IMR-90 (cell line): ENCODE measurements around the gene POLD1. TPM values are rescaled to one million over a fixed set of nuclear protein-coding genes. Genes with fewer than 3 reads are reported as not detected.

Experiments
- ATAC-seq: fragments of 200-7000 bp; cut with Tn5 transposase; 2 replicates; pipeline ENCODE4 v1.9.1; 2020; ENCODE audit warnings: low read depth, mild to moderate bottlenecking, moderate library complexity
- BruUV-seq: library from RNA; stranded (reverse); fragments of 400-500 nt; replicated peaks from 2 replicates; lab custom pipeline; 2021; lab: Mats Ljungman, UMichigan
- CTCF ChIA-PET: fragments of 300-600 bp; formaldehyde crosslinking; extraction: SDS; loops from one replicate; lab custom pipeline; 2021; ENCODE audit warnings: antibody characterized with exemption; lab: Yijun Ruan, JAX
- POLR2A ChIA-PET: fragments of 300-600 bp; sonication (Branson Sonifier 250); formaldehyde crosslinking; loops from one replicate; lab custom pipeline; 2022; ENCODE audit warnings: antibody characterized with exemption; ENCODE audit not compliant: unreplicated experiment; lab: Charles Lee
- DNase-seq: peaks from one replicate; pipeline ENCODE4 v3.0.0; 2013
- H2AFZ ChIP-seq: replicated peaks from 2 replicates; pipeline ENCODE3; 2013; ENCODE audit warnings: low read length, mild to moderate bottlenecking; ENCODE audit not compliant: poor library complexity
- H2AK5ac ChIP-seq: 2 replicates; pipeline ENCODE4 v1.6.1; 2013; ENCODE audit warnings: low read depth, low read length, inconsistent platforms
- H2AK9ac ChIP-seq: replicated peaks from 2 replicates; pipeline ENCODE3; 2013; ENCODE audit warnings: mild to moderate bottlenecking, low read depth, low read length, moderate library complexity; ENCODE audit not compliant: poor library complexity
- H2BK120ac ChIP-seq: 2 replicates; pipeline ENCODE4 v1.6.1; 2013; ENCODE audit warnings: low read depth, low read length, inconsistent platforms
- H2BK15ac ChIP-seq: 3 replicates; pipeline ENCODE4 v1.6.1; 2013; ENCODE audit warnings: low read depth, low read length, inconsistent platforms
- H2BK20ac ChIP-seq: 2 replicates; pipeline ENCODE4 v1.6.1; 2013; ENCODE audit warnings: low read depth, mild to moderate bottlenecking, inconsistent platforms, low read length, moderate library complexity
- H2BK5ac ChIP-seq: 2 replicates; pipeline ENCODE4 v1.6.1; 2013; ENCODE audit warnings: mild to moderate bottlenecking, low read depth, low read length, inconsistent platforms; ENCODE audit not compliant: poor library complexity, severe bottlenecking
- H3K14ac ChIP-seq: replicated peaks from 2 replicates; pipeline ENCODE4 v1.6.1; 2013; ENCODE audit warnings: low read depth, low read length, inconsistent platforms
- H3K18ac ChIP-seq: 2 replicates; pipeline ENCODE4 v1.6.1; 2013; ENCODE audit warnings: low read depth, low read length, control low read depth
- H3K23ac ChIP-seq: 2 replicates; pipeline ENCODE4 v1.6.1; 2013; ENCODE audit warnings: low read depth, low read length, inconsistent platforms
- H3K27ac ChIP-seq: 2 replicates; pipeline ENCODE4 v1.5.1; 2013; ENCODE audit warnings: mild to moderate bottlenecking, control low read depth, low read length; ENCODE audit not compliant: insufficient read depth
- H3K27me3 ChIP-seq: 2 replicates; pipeline ENCODE4 v1.6.1; 2013; ENCODE audit warnings: low read length; ENCODE audit not compliant: control insufficient read depth, insufficient read depth
- H3K36me3 ChIP-seq: 2 replicates; pipeline ENCODE4 v1.6.1; 2013; ENCODE audit warnings: low read length, mixed read lengths; ENCODE audit not compliant: control insufficient read depth, insufficient read depth
- H3K4ac ChIP-seq: 2 replicates; pipeline ENCODE4 v1.6.1; 2013; ENCODE audit warnings: low read depth, low read length, inconsistent platforms
- H3K4me1 ChIP-seq: 2 replicates; pipeline ENCODE4 v1.6.1; 2013; ENCODE audit warnings: low read length, mixed read lengths; ENCODE audit not compliant: control insufficient read depth, insufficient read depth
- H3K4me2 ChIP-seq: 2 replicates; pipeline ENCODE4 v1.6.1; 2013; ENCODE audit warnings: low read depth, mild to moderate bottlenecking, control low read depth, low read length, moderate library complexity
- H3K4me3 ChIP-seq: 2 replicates; pipeline ENCODE4 v1.5.1; 2013; ENCODE audit warnings: low read depth, mild to moderate bottlenecking, control low read depth, low read length, moderate library complexity; ENCODE audit not compliant: insufficient read depth
- H3K56ac ChIP-seq: 2 replicates; pipeline ENCODE4 v1.6.1; 2013; ENCODE audit warnings: low read length, inconsistent platforms; ENCODE audit not compliant: insufficient read depth; ENCODE audit errors: extremely low read depth
- H3K79me1 ChIP-seq, 2 experiments: 2 replicates each; pipeline ENCODE4 v1.6.1; 2013; ENCODE audit warnings: low read length in 2 of 2, inconsistent platforms in 1 of 2, low read depth in 1 of 2
- H3K9ac ChIP-seq: 2 replicates; pipeline ENCODE4 v1.6.1; 2013; ENCODE audit warnings: low read depth, low read length, control low read depth
- H3K9me1 ChIP-seq: 2 replicates; pipeline ENCODE4 v1.6.1; 2013; ENCODE audit warnings: low read length, inconsistent platforms; ENCODE audit not compliant: insufficient read depth
- H3K9me3 ChIP-seq: 2 replicates; pipeline ENCODE4 v1.6.1; 2013; ENCODE audit warnings: low read length; ENCODE audit not compliant: control insufficient read depth, insufficient read depth
- H4K20me1 ChIP-seq: 2 replicates; pipeline ENCODE4 v1.6.1; 2013; ENCODE audit warnings: low read length, inconsistent platforms; ENCODE audit not compliant: insufficient read depth
- H4K5ac ChIP-seq: 2 replicates; pipeline ENCODE4 v1.6.1; 2013; ENCODE audit warnings: mild to moderate bottlenecking, low read depth, low read length, control low read depth
- H4K8ac ChIP-seq, 2 experiments: 2 replicates each; pipeline ENCODE4 v1.6.1; 2013; ENCODE audit warnings: low read depth in 2 of 2, low read length in 2 of 2, control low read depth in 1 of 2, inconsistent platforms in 1 of 2
- H4K91ac ChIP-seq: 2 replicates; pipeline ENCODE4 v1.6.1; 2013; ENCODE audit warnings: low read depth, low read length, inconsistent platforms; ENCODE audit not compliant: insufficient read depth
- BHLHE40 ChIP-seq: fragments of 150-350 bp; IDR thresholded peaks from 2 replicates; pipeline ENCODE4 v1.6.1; 2016; ENCODE audit warnings: mild to moderate bottlenecking, low read depth, low read length
- CEBPB ChIP-seq: IDR thresholded peaks from 2 replicates; pipeline ENCODE4 v1.6.1; 2012; ENCODE audit warnings: low read depth, low read length, improper control_type of control experiment
- CHD1 ChIP-seq: IDR thresholded peaks from 2 replicates; pipeline ENCODE4 v1.6.1; 2012; ENCODE audit warnings: low read depth, low read length, improper control_type of control experiment
- ELK1 ChIP-seq: fragments of 150-350 bp; IDR thresholded peaks from 2 replicates; pipeline ENCODE4 v1.6.1; 2016; ENCODE audit warnings: low read depth, mild to moderate bottlenecking, low read length, moderate library complexity, borderline replicate concordance
- FOS ChIP-seq: fragments of 150-350 bp; IDR thresholded peaks from 2 replicates; pipeline ENCODE4 v1.6.1; 2016; ENCODE audit warnings: low read depth, low read length
- MAFK ChIP-seq: IDR thresholded peaks from 2 replicates; pipeline ENCODE4 v1.6.1; 2012; ENCODE audit warnings: low read depth, low read length, improper control_type of control experiment
- MAZ ChIP-seq: IDR thresholded peaks from 2 replicates; pipeline ENCODE4 v1.6.1; 2012; ENCODE audit warnings: low read depth, mild to moderate bottlenecking, low read length, improper control_type of control experiment, moderate library complexity, borderline replicate concordance
- MXI1 ChIP-seq: IDR thresholded peaks from 2 replicates; pipeline ENCODE4 v1.6.1; 2012; ENCODE audit warnings: low read depth, mild to moderate bottlenecking, low read length, moderate library complexity, borderline replicate concordance
- NFE2L2 ChIP-seq: fragments of 150-350 bp; IDR thresholded peaks from 2 replicates; pipeline ENCODE4 v1.6.1; 2016; ENCODE audit warnings: low read depth, mild to moderate bottlenecking, low read length
- POLR2A ChIP-seq: IDR thresholded peaks from 2 replicates; pipeline ENCODE4 v1.6.1; 2012; ENCODE audit warnings: mild to moderate bottlenecking, low read depth, low read length
- RAD21 ChIP-seq: IDR thresholded peaks from 2 replicates; pipeline ENCODE4 v1.6.1; 2012; ENCODE audit warnings: low read length, improper control_type of control experiment
- RCOR1 ChIP-seq: IDR thresholded peaks from 2 replicates; pipeline ENCODE4 v1.6.1; 2012; ENCODE audit warnings: mild to moderate bottlenecking, low read length, improper control_type of control experiment; ENCODE audit not compliant: insufficient replicate concordance
- RFX5 ChIP-seq: IDR thresholded peaks from 2 replicates; pipeline ENCODE4 v1.8.0; 2012; ENCODE audit warnings: low read depth, mild to moderate bottlenecking, low read length, moderate library complexity
- SMC3 ChIP-seq: fragments of 150-350 bp; IDR thresholded peaks from 2 replicates; pipeline ENCODE4 v1.6.1; 2016; ENCODE audit warnings: low read depth, mild to moderate bottlenecking, antibody characterized with exemption, low read length, moderate library complexity
- WGBS, 2 experiments: methylation state at CpG; one replicate each; pipeline versions ENCODE4 v1.1.5 to v1.1.7; 2013; ENCODE audit warnings: missing lambda C conversion rate in 2 of 2; ENCODE audit not compliant: insufficient read length in 1 of 2; ENCODE audit errors: extremely low coverage in 2 of 2; 5-methylcytosine and 5-hydroxymethylcytosine counted together
- dilution Hi-C: fragments of 300-500 bp; cut with HindIII; formaldehyde crosslinking; loops from one replicate; pipeline ENCODE4 v1.14.3; 2018; ENCODE audit warnings: low sequenced_read_pairs; ENCODE audit not compliant: unreplicated experiment
- in situ Hi-C: fragments of 300-500 bp; cut with MboI; formaldehyde crosslinking; loops from 3 replicates; pipeline ENCODE4 v1.14.3; 2019; ENCODE audit warnings: low sequenced_read_pairs, inconsistent platforms, mixed read lengths
- intact Hi-C: fragments of 100-400 bp; cut with micrococcal nuclease; formaldehyde crosslinking; loops from 2 replicates; pipeline ENCODE4 v1.10.0; 2022
- polyA plus RNA-seq, 3 experiments: library from polyadenylated mRNA; depleted of rRNA; stranded (reverse); fragments of >200 nt; gene quantifications; 2 replicates each; pipeline ENCODE4 v1.2.3, GENCODE V29; 2012; ENCODE audit warnings: low replicate concordance in 1 of 3
- total RNA-seq: library from RNA; depleted of rRNA; stranded (reverse); fragments of >200 nt; gene quantifications from 2 replicates; pipeline ENCODE4 v1.2.3, GENCODE V29; 2012
- TF ChIP-seq, protein P1 (sequence below): fragments of 150-350 bp; IDR thresholded peaks from 2 replicates; pipeline ENCODE4 v1.6.1; 2017; ENCODE audit warnings: mild to moderate bottlenecking, antibody characterized with exemption, low read length, low read depth
- TF ChIP-seq, protein P2 (sequence below): conservative IDR thresholded peaks from 2 replicates; pipeline ENCODE4 v1.5.1; 2012; ENCODE audit warnings: mild to moderate bottlenecking, low read depth, low read length, improper control_type of control experiment

Gene POLD1
- total and polyA plus RNA-seq, 2 of the 4 experiments (the other 2 are of a cell fraction): 13.8 to 28.9 TPM

DNA sequence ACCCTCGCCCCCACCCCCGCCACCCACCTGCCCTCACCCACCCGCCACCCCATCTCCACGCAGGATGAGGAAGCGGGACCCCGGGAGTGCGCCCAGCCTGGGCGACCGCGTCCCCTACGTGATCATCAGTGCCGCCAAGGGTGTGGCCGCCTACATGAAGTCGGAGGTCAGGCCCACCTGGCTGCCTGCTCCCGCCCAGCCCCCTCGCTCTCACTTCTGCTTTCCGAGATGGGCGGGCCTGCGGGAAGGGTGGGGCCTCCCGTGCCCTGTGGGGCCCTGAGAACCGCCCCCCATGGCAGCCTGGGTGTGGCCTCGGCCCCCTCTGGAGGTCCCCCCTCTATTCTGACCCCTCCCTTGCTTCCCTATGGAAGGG is 31.5 kb downstream of the POLD1 start:
- Histone ChIP-seq H2BK15ac (no peak overlapping the region), H3K23ac (no peak overlapping the region), H3K56ac (no peak overlapping the region), H3K9ac (no peak overlapping the region), H2BK120ac (no peak overlapping the region), H3K36me3 (peaks cover 2% of the 10 kb centered on the region; the same call in 1 of the 2 replicates), H4K5ac (no peak overlapping the region), H3K4ac (no peak overlapping the region), H3K9me3 (no peaks in the 10 kb centered on the region), H3K18ac (no peak overlapping the region), H3K4me3 (no peak overlapping the region), H3K27ac (no peak overlapping the region), H2AK9ac (no peak overlapping the region), H3K4me2 (no peak overlapping the region), H3K4me1 (no peaks in the 10 kb centered on the region), H2AK5ac (no peak overlapping the region), H3K9me1 (no peaks in the 10 kb centered on the region), H3K14ac (no peak overlapping the region), H2BK20ac (no peak overlapping the region), H4K91ac (no peak overlapping the region), H3K27me3 (peaks cover 21% of the 10 kb centered on the region), H4K8ac (no peak overlapping the region), H2BK5ac (no peak overlapping the region), H4K20me1 (no peaks in the 10 kb centered on the region), H2AFZ (no peak overlapping the region), H3K79me1 (no peaks in the 10 kb centered on the region)
- dilution Hi-C loops: no loop called here
- ATAC-seq: no peak
- DNase-seq: no peak
- TF ChIP-seq BHLHE40 (no peak), RFX5 (no peak), CEBPB (no peak), FOS (no peak), MXI1 (no peak), ELK1 (no peak), RCOR1 (no peak), POLR2A (no peak), CHD1 (no peak), NFE2L2 (no peak), MAZ (no peak), SMC3 (no peak), RAD21 (no peak), MAFK (no peak)
- TF ChIP-seq, protein P1, sequence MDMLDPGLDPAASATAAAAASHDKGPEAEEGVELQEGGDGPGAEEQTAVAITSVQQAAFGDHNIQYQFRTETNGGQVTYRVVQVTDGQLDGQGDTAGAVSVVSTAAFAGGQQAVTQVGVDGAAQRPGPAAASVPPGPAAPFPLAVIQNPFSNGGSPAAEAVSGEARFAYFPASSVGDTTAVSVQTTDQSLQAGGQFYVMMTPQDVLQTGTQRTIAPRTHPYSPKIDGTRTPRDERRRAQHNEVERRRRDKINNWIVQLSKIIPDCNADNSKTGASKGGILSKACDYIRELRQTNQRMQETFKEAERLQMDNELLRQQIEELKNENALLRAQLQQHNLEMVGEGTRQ: no peak
- TF ChIP-seq, protein P2, sequence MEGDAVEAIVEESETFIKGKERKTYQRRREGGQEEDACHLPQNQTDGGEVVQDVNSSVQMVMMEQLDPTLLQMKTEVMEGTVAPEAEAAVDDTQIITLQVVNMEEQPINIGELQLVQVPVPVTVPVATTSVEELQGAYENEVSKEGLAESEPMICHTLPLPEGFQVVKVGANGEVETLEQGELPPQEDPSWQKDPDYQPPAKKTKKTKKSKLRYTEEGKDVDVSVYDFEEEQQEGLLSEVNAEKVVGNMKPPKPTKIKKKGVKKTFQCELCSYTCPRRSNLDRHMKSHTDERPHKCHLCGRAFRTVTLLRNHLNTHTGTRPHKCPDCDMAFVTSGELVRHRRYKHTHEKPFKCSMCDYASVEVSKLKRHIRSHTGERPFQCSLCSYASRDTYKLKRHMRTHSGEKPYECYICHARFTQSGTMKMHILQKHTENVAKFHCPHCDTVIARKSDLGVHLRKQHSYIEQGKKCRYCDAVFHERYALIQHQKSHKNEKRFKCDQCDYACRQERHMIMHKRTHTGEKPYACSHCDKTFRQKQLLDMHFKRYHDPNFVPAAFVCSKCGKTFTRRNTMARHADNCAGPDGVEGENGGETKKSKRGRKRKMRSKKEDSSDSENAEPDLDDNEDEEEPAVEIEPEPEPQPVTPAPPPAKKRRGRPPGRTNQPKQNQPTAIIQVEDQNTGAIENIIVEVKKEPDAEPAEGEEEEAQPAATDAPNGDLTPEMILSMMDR: no peak
- ChIA-PET POLR2A (no interaction called here), CTCF (no interaction called here)
- no TSS peak for BruUV-seq
- intact Hi-C loops: loop anchor here (2.0 kb wide), 1 partner anchor 31 kb away; the partner anchor contains the start of gene POLD1
- in situ Hi-C loops: no loop called here
- WGBS, 2 experiments: 98% methylated on average over 10 of the region's 22 CpGs; no CpG with 5 or more reads in 1 of the 2 experiments
